ENCODE results near the gene FHDC1. TPM values are rescaled to one million over a fixed set of nuclear protein-coding genes. Genes with fewer than 3 reads are reported as not detected.
A peak's percentile ranks its signal among the peaks of the same experiment; 100 is the strongest.

FHDC1 gene
- total and polyA plus RNA-seq, 8 donors, result 2.9 to 13.4 (median 5.5) TPM

DNA sequence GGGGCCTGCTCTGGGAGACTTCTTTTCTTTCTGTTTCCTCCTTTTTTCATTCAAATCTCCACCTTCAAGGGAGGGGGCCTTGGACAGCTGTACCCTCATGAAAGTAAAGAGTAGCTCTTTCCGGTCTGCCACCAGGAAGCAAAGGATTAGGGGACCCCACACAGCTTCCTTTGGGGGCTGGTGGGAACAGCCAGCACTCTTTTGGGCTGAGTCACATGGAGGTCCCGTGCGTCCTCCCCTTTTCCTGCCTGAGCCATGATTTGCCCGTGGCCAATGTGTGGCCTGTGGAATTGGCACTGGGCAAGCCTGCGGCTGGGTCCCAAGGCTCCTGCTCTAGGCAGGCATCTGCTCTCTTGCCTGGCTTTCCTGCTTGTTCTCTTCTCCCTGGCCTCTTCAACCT lies 65.5 kb downstream of the FHDC1 start:
- no peak for DNase-seq
- Histone ChIP-seq H3K36me3 (no peaks in the 10 kb centered on the region), H3K27ac (no peak overlapping the region), H3K4me3 (no peak overlapping the region), H3K9me3 (no peaks in the 10 kb centered on the region), H3K27me3 (no peaks in the 10 kb centered on the region), H3K4me1 (peaks cover 1 to 3% (median 2%) of the 10 kb centered on the region in 4 donors)
- intact Hi-C loops (cut with DNase I; ENCODE audit: low total_unique reads), result no loop called here
- no peak for TF ChIP-seq EP300 (IDR thresholded peaks at IDR 0.05)
- TF ChIP-seq POLR2AphosphoS5 (IDR thresholded peaks at IDR 0.05), result no peak
- no peak for TF ChIP-seq POLR2A (IDR thresholded peaks at IDR 0.05)
- TF ChIP-seq, protein P1, sequence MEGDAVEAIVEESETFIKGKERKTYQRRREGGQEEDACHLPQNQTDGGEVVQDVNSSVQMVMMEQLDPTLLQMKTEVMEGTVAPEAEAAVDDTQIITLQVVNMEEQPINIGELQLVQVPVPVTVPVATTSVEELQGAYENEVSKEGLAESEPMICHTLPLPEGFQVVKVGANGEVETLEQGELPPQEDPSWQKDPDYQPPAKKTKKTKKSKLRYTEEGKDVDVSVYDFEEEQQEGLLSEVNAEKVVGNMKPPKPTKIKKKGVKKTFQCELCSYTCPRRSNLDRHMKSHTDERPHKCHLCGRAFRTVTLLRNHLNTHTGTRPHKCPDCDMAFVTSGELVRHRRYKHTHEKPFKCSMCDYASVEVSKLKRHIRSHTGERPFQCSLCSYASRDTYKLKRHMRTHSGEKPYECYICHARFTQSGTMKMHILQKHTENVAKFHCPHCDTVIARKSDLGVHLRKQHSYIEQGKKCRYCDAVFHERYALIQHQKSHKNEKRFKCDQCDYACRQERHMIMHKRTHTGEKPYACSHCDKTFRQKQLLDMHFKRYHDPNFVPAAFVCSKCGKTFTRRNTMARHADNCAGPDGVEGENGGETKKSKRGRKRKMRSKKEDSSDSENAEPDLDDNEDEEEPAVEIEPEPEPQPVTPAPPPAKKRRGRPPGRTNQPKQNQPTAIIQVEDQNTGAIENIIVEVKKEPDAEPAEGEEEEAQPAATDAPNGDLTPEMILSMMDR (IDR thresholded peaks at IDR 0.05), result no peak
- WGBS, 5 donors, result 70 to 84% (median 75%) methylated on average over 5 of the region's 5 CpGs

DNA sequence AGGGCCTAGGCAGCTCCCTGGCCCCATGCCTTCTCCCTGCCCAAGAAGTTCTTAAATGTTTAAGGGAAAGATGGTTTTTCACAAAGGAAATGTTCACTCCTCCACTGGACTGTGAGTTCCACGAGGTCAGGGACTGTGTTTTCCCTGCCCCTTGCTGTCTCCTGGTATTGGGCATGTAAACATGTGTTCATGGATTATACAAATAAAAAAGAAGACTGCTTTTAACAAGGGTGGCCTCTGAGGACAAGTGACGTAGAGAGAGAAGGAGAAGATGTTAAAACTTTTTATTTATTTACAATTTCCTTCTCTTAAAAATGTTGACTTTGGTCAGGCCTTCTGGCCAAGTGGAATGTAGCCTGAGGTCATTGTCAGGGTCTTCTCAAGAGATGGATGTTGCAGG lies 66.0 kb downstream of the FHDC1 start:
- no peak for TF ChIP-seq POLR2A (IDR thresholded peaks at IDR 0.05)
- no peak for TF ChIP-seq POLR2AphosphoS5 (IDR thresholded peaks at IDR 0.05)
- H3K36me3 ChIP-seq, result no peaks in the 10 kb centered on the region
- H3K9me3 ChIP-seq, result no peaks in the 10 kb centered on the region
- H3K27me3 ChIP-seq, result no peaks in the 10 kb centered on the region
- no peak for DNase-seq
- 21 to 53% (median 26%) methylated on average over 2 of the region's 2 CpGs for WGBS, 5 donors
- intact Hi-C loops (cut with DNase I; ENCODE audit: low total_unique reads), result no loop called here
- no peaks in the 10 kb centered on the region for H3K4me1 ChIP-seq
- H3K27ac ChIP-seq, result no peak overlapping the region
- no peak overlapping the region for H3K4me3 ChIP-seq

DNA sequence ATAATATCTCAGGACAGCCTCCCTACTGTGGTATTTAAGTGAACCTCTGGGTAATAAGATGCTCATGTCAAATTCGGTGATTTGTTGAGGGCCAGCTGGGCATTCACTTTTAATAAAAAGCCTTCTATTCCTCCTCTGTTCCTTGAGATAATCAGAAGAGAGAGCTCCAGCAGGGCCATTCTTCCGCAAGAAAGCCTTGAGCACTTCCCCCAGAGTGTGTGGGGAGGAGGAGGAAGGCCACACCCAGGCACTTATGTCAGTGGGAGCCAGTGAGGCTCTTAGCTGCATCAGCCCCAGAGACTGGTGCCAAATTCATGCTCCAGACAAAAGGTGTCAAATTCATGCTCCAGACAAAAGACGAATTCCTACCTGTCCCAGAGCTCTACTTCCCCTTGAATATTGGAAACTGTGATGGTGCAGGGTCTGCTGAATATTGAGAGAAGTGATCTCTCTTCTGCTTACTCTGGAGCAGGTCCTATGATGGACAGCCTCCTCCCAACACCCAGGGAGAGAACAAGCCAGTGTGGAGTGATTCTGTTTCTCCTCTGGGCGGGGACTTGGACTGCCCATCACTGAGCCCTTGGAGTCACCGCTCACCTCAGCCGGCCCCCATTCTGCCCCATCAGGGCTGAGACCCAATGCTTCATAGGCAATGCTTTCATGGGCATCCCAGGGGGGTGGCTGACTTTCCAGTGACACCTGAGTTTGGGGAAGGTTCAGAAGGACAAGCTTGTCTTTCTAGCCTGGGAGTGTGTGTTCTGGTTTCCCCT lies 68.1 kb downstream of the FHDC1 start:
- Histone ChIP-seq H3K27me3 (no peaks in the 10 kb centered on the region), H3K36me3 (no peaks in the 10 kb centered on the region), H3K4me1 (no peaks in the 10 kb centered on the region), H3K4me3 (no peak overlapping the region), H3K9me3 (no peaks in the 10 kb centered on the region), H3K27ac (no peak overlapping the region)
- no peak for TF ChIP-seq POLR2AphosphoS5 (IDR thresholded peaks at IDR 0.05)
- TF ChIP-seq EP300 (IDR thresholded peaks at IDR 0.05), result no peak
- TF ChIP-seq, protein P1 (IDR thresholded peaks at IDR 0.05), result no peak
- no peak for TF ChIP-seq POLR2A (IDR thresholded peaks at IDR 0.05)
- DNase-seq, result no peak
- intact Hi-C loops (cut with DNase I; ENCODE audit: low total_unique reads), result no loop called here
- WGBS, 5 donors, result 65 to 92% (median 75%) methylated on average over 5 to 6 of the region's 6 CpGs

DNA sequence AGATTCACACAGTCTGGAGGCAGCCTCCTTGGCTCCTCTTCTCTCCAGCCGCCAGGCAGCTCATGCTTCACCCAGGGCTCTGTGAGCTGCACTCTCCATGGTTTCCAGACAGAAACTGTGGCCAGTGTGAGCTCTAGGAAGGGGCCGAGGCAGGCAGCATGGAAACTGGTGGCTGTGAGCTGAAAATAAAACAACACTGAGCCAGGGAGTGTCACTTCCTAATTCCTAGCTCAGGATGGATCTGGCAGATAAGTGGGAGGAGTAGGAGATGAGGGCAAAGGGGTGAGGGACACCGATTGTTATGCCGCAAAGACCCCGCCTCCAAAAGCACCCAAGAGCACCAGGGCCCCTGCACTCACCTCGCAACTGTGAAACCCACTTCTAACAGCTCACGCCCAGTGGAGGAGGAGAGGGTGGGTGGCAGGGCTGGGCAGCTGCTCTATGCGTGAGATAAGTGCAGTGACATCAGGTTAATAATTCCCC lies 69.8 kb downstream of the FHDC1 start:
- DNase-seq, result peak in 1 of 2 donors; percentile 52
- no peak for TF ChIP-seq EP300 (IDR thresholded peaks at IDR 0.05)
- TF ChIP-seq POLR2A (IDR thresholded peaks at IDR 0.05), result no peak
- TF ChIP-seq POLR2AphosphoS5 (IDR thresholded peaks at IDR 0.05), result no peak
- WGBS, 5 donors, result 62 to 78% (median 65%) methylated on average over 7 to 8 of the region's 8 CpGs
- intact Hi-C loops (cut with DNase I; ENCODE audit: low total_unique reads), result no loop called here
- no peak overlapping the region for H3K27ac ChIP-seq
- no peaks in the 10 kb centered on the region for H3K9me3 ChIP-seq
- H3K4me3 ChIP-seq, result no peak overlapping the region
- H3K4me1 ChIP-seq, result no peaks in the 10 kb centered on the region
- no peaks in the 10 kb centered on the region for H3K27me3 ChIP-seq
- H3K36me3 ChIP-seq, result no peaks in the 10 kb centered on the region

DNA sequence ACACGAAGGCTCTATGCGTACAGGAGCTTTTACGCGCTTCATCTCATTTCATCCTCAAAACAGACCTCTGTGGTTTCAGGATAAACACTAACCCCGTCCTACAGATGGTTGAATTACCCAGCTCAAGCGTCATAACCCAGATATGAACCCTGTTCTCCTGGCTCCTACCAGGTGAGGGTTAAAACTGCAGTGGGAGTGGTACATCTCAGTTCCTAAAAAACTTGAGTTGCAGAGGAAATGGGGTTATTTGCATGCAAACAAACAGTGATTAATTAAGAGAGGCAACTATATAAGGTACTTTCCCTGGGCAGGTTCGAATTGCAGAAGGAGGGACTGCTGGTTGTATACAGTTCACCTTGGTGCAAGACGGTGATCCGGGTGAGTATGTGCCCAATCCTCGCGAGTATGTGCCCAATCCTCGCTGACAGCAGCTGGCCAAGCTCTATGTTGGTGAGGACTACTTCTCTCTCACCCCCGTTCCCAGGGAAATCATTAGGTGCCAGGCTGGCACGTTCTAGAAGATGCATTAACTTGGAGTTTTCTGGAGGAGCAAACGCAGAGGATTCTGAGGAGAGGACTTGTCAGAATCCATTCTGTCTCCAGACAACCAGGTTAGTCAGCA lies 72.6 kb downstream of the FHDC1 start:
- H3K4me1 ChIP-seq, result no peaks in the 10 kb centered on the region
- H3K36me3 ChIP-seq, result no peaks in the 10 kb centered on the region
- peak in 1 of 2 donors; percentile 10 for DNase-seq
- no peaks in the 10 kb centered on the region for H3K27me3 ChIP-seq
- intact Hi-C loops (cut with DNase I; ENCODE audit: low total_unique reads), result no loop called here
- H3K27ac ChIP-seq, result no peak overlapping the region
- H3K4me3 ChIP-seq, result no peak overlapping the region
- TF ChIP-seq POLR2AphosphoS5 (IDR thresholded peaks at IDR 0.05) (no peak), EP300 (IDR thresholded peaks at IDR 0.05) (no peak), POLR2A (IDR thresholded peaks at IDR 0.05) (no peak)
- TF ChIP-seq, protein P1 (IDR thresholded peaks at IDR 0.05), result no peak
- WGBS, 5 donors, result 85 to 90% (median 88%) methylated on average over 15 of the region's 15 CpGs
- no peaks in the 10 kb centered on the region for H3K9me3 ChIP-seq
